GM12874 (cell line): ENCODE measurements around the gene NUP62.

Experiments
- CTCF ChIP-seq: IDR thresholded peaks from 2 replicates; pipeline ENCODE4 v1.5.1; 2011; ENCODE audit warnings: low read depth, mild to moderate bottlenecking, control low read depth, low read length, moderate library complexity; ENCODE audit not compliant: insufficient read depth

Gene NUP62

GRCh38 chr19:49927526-49928264 is 1.6 kb downstream of the NUP62 start:
- TF ChIP-seq CTCF: no peak

GRCh38 chr19:49926515-49926914 is 2.8 kb downstream of the NUP62 start:
- no peak for TF ChIP-seq CTCF

- TF ChIP-seq CTCF: no peak
These were observed 3.8 kb downstream of the NUP62 start for GRCh38 chr19:49925486-49925885.

GRCh38 chr19:49924004-49924880 is 5.1 kb downstream of the NUP62 start:
- TF ChIP-seq CTCF: no peak

- TF ChIP-seq CTCF: no peak
These were observed 6.0 kb downstream of the NUP62 start for GRCh38 chr19:49923055-49924003.

- no peak for TF ChIP-seq CTCF
These were observed 7.2 kb downstream of the NUP62 start for GRCh38 chr19:49921871-49922795.
